LNCaP clone FGC (cell line): ENCODE results near the gene WDR86.

Source experiments
- DNase-seq: peaks from one replicate; pipeline ENCODE4 v3.0.0-alpha.2; 2011; ENCODE audit warnings: low read depth
- H3K4me3 ChIP-seq: 2 replicates; pipeline ENCODE4 v1.5.1; 2011; ENCODE audit warnings: mild to moderate bottlenecking, low read depth, low read length, control low read depth
- TF ChIP-seq, protein P1 (sequence below): IDR thresholded peaks from 2 replicates; pipeline ENCODE4 v1.5.1; 2012; ENCODE audit warnings: mild to moderate bottlenecking; ENCODE audit not compliant: control insufficient read depth, insufficient read depth; ENCODE audit errors: extremely low read depth

The WDR86 gene

DNA sequence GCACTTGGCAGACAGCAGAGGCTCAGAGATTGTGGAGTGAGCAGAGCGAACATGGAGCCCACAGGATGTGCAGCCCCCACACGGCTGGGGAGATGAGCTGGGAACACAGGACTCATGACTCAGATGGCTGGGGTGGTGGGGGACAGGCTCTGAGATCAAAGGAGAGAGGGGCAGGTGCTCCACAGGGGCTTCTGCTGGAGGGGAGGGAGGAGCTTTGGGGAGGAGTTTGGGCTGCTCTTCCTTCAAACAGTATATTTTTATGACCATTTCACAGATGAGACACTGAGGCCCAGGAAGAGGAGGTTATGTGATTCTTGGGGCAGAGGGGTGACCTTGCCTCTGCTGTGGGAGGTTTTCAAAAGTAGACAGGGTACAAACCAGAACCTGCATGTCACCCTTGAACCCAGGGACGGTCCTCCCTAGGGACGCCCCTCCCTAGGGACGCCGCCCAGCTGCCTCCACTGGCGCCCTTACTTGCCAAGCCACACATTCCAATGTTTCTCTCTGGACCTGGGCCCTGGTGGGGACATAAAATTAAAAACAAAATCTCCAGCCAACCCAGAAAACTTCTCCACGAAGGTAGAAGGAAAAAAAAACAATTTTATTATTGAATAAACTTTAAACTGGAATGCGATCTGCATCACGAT is 31.1 kb upstream of the WDR86 start:
- H3K4me3 ChIP-seq: no peak overlapping the region
- no peak for DNase-seq
- TF ChIP-seq, protein P1, sequence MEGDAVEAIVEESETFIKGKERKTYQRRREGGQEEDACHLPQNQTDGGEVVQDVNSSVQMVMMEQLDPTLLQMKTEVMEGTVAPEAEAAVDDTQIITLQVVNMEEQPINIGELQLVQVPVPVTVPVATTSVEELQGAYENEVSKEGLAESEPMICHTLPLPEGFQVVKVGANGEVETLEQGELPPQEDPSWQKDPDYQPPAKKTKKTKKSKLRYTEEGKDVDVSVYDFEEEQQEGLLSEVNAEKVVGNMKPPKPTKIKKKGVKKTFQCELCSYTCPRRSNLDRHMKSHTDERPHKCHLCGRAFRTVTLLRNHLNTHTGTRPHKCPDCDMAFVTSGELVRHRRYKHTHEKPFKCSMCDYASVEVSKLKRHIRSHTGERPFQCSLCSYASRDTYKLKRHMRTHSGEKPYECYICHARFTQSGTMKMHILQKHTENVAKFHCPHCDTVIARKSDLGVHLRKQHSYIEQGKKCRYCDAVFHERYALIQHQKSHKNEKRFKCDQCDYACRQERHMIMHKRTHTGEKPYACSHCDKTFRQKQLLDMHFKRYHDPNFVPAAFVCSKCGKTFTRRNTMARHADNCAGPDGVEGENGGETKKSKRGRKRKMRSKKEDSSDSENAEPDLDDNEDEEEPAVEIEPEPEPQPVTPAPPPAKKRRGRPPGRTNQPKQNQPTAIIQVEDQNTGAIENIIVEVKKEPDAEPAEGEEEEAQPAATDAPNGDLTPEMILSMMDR: no peak

DNA sequence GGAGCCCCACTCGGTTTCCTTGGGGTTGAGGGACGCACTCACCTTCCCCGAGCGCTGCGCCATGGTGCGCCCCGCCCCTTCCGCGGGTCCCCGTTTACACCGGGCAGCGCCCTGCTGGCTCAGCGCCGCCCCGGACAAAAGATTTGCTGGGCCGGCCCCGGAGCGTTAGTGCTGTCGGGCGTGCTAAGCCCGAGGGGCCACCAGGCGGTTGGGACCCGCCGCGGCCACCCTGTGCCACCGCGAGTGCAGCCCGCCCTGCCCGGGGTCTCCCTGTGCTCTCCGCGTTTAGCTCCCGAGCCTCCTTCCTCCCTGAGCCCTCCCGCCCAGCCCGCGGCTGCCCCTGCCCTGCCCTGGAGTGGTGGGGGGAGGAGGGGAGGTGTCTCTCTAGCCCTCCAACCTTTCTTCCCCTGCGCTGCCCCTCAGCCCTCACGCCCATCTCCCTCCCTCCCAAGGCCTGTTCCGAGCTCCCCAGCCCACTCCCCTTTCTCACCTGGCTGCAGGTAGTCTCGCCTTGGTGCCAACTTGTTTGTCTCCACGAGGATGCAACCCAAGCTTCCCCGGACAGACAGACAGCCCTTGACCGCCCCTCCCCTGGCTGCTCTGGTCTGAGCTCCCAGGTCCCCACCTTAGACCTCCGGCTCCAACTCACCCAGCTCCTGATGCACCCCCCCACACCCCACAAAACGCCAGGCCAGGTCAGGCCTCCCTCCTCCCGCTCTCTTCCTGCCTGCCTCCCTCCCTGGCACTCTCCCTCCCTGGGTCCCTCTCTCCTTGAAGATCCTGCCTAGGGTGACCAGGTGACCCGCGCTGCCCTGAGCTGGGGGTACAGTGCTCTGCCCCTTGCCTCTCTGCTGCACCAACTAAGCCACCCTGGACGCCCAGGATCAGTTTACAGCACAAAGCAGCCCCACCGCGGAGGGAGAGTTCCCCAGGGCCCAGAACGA is 30.3 kb upstream of the WDR86 start, which contains the start of gene CRYGN:
Gene CRYGN (minus strand): TSS at position 287 of the 944 bp plus-strand sequence. CDS start 224 bp downstream, at position 63.
- DNase-seq: no peak
- TF ChIP-seq, protein P1: no peak
- no peak within 1 kb of the TSS for H3K4me3 ChIP-seq

DNA sequence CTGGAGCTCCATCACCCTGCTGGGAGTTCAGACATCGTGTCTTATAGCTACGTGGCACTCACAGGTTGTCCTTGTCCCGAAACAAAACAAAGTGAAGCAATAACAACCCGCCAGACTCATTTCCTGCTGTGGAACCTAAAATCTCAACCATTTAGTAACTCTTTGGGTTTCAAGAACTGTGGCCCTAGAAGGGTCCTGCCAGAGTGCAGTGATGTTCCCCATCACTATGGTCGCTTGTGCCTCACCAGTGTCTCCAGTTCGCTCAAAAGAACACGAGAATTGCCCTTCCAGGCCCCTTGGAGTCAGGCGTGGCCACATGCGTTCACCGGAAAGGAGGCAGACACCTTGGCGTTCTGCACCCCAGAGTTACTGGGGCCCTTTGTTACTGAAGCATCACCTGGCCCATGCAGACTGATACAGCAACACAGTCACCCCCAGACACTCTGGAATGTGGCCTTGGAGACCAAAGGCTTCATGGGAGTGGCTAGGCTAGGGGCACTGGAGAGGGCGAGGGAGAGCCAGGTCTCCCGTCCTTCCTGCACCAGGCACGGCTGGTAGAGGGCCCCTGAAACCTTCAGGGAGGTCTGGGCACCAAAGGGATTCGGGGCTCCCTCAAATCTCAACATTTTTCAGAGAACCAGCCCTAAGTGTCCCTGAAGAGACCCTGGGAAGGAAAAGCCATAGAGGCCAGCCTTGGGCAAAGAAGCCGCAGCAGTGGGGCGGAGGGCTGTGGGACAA is 29.2 kb upstream of the WDR86 start:
- DNase-seq: no peak
- TF ChIP-seq, protein P1: no peak
- no peak overlapping the region for H3K4me3 ChIP-seq

DNA sequence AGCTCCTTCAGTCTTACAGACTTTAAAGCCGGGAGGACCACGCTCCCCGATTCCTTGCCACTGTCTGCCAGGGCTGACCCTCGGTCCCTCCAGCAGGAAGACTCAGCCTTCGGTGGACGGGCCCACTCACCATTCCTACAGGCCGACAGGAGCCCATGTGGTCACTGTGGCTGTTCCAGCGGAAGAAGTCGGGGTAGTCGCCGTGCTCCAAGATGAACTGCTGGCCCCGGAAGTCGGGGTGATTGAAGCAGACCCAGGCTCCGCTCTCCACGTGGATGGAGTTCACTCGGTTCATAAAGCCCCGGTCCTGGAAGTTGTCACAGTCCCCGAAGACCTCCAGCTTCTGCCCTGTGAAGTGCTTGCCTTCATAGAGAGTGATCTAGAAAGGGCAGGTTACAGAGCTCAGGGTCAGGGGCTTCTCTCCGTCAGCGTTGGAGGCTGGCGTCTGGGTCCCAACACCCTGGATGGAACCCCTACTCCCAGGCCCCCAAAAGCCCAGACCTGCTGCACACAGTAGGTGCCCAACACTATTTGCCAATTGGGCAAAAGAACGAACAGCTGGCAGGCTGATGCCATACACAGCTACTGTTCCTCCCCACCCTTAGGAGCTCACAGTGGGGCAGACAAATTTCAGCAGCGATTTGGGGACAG is 28.2 kb upstream of the WDR86 start:
- no peak for DNase-seq
- TF ChIP-seq, protein P1: no peak
- no peak overlapping the region for H3K4me3 ChIP-seq

DNA sequence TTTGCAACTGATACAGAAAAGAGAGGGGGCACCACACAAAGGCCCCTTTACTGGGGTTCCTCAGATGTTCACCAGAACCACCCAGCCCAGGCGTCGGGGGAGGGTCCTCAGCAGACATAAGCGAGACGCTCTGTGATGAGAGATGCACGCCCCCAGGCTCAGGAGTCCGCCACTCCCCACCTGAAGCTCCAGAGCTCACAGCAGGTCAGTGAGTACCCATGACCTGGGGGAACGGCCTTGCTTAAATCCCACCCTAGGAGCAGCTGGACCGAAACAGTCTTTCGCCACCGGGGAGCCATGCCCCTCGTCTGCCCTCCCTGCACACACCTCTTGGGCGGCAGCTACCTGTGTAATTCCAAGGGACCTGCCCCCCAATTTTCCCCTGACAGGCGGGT is 27.3 kb upstream of the WDR86 start:
- H3K4me3 ChIP-seq: no peak overlapping the region
- TF ChIP-seq, protein P1: no peak
- DNase-seq: no peak

DNA sequence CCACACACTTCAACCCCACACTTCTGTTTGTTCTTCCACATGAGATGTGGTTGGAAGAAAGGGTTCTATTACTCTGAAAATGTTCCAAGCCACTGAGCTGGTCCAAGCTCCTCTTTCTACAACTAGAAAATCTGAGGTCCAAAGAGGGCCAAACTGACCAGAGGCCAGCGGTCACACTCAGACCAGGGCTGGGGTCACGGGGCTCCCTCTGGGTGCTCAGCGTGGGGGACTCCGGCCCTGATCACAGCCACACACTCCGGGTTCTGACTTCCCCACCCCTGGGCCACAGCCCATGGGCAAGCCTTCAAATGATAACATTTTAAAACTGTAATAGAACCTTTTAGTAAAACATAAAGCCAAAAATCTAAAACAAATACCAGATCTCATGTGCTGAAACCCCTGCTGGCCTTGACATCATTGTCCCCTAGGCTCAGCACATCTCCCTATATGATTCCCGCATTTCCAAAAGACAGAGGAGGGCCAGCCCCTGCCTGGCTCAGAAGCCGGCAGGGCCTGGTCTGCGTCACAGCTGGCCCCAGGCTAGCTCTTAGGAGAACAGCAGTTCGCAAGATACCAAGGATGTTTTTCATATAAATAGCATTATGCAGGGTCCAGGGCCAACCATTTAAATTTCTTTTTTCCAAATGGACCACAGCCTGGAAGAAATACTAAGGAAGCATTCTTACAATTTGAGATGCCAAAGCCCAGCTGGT is 26.8 kb upstream of the WDR86 start:
- DNase-seq: no peak
- TF ChIP-seq, protein P1: no peak

More for the DNA sequence above, 26.8 kb upstream of the WDR86 start:
- no peak overlapping the region for H3K4me3 ChIP-seq
